CD4-positive, alpha-beta T cell treated with Interleukin-15 for 1 hour (primary cell): Measurements from ENCODE around the gene STH.
"Not testable (repeated sequence)": the region's sequence is repeated elsewhere in the genome, so short reads cannot be mapped to it uniquely, and the experiment has no call there.

Source experiments
- DNase-seq: peaks from one replicate; pipeline ENCODE4 v3.0.0-alpha.2; 2020

Gene STH

GRCh38 chr17:46009681-46010596 is 10.9 kb downstream of the STH start:
- DNase-seq: no peak

GRCh38 chr17:46010597-46011186 is 11.6 kb downstream of the STH start:
- DNase-seq: no peak

GRCh38 chr17:46011711-46012505 is 12.9 kb downstream of the STH start:
- no peak for DNase-seq

GRCh38 chr17:46012506-46013079 is 13.5 kb downstream of the STH start:
- DNase-seq: no peak

- DNase-seq: no peak
Observed at GRCh38 chr17:46013127-46013501, 14.1 kb downstream of the STH start.

- no peak for DNase-seq
Observed at GRCh38 chr17:46013502-46014165, 14.6 kb downstream of the STH start.

- DNase-seq: not testable (repeated sequence)
Observed at GRCh38 chr17:46019408-46019925, 20.4 kb downstream of the STH start.

- peak; percentile 78 for DNase-seq
Observed at GRCh38 chr17:46020023-46020761, 21.1 kb downstream of the STH start.

GRCh38 chr17:46020998-46021397 is 21.9 kb downstream of the STH start:
- DNase-seq: no peak

GRCh38 chr17:46023366-46023765 is 24.3 kb downstream of the STH start:
- not testable (repeated sequence) for DNase-seq

GRCh38 chr17:46023783-46024388 is 24.8 kb downstream of the STH start:
- no peak for DNase-seq

GRCh38 chr17:46024590-46024989 is 25.5 kb downstream of the STH start:
- no peak for DNase-seq

- no peak for DNase-seq
Observed at GRCh38 chr17:46025060-46025459, 26.0 kb downstream of the STH start.

GRCh38 chr17:46025510-46026165 is 26.6 kb downstream of the STH start:
- DNase-seq: no peak

GRCh38 chr17:46026166-46027047 is 27.4 kb downstream of the STH start:
- DNase-seq: no peak

GRCh38 chr17:46027048-46027975 is 28.3 kb downstream of the STH start:
- no peak for DNase-seq

GRCh38 chr17:46027976-46028325 is 28.9 kb downstream of the STH start:
- DNase-seq: no peak

- DNase-seq: no peak
Observed at GRCh38 chr17:46028374-46028773, 29.3 kb downstream of the STH start.
